Metanephros (tissue), 1 donor: ENCODE data around the gene S100A6. TPM values are rescaled to one million over a fixed set of nuclear protein-coding genes. Genes with fewer than 3 reads are reported as not detected.

Experiments used
- total RNA-seq: library from RNA; depleted of rRNA; stranded (reverse); fragments of >200 nt; gene quantifications from one replicate; pipeline ENCODE4 v1.2.3, GENCODE V29; 2014

S100A6 gene
- 221 TPM for total RNA-seq

DNA sequence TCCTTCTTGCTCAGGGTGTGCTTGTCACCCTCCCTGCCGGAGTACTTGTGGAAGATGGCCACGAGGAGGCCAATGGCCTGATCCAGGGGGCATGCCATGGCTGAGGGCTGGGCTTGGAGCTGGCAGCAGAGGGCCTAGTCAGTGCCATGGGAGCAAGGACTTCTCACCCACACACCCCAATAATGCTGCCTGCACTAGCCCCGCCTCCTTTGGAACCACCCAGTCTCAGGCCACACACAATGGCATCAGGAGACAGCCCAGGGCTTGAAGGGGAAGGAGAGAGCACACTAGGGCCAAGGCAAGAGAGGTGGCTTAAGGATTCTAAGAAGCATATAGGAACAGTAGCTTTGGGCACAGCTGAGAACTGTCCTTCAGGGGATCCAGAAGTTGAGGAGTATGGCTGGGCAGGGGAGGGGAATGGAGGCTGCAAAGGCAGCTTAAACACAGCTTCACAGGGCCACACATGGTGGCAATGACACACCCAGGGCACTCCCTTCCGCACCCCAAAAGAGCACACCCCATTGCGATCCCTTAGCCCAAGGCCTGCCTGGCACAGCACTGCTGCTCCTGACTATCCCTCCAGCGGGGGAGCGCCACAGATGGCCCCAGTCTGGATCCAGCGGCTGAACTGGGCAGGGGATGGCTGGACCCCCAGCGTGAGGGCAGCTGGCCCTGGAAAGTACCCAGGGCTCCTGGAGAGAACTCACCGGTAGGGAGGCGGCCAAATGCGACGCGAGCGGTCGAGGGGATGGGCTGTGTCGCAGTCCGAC is at the start of gene S100A6:
TSS of gene S100A6 (minus strand) at position 750 of the 770 bp plus-strand sequence. CDS start at position 98, 652 bp downstream.

GRCh38 chr1:153565529-153566374 is 30.0 kb upstream of the S100A6 start, which contains the start of gene S100A2:
Gene S100A2 (minus strand): TSS chr1:153565844. CDS start chr1:153563877, 1,967 bp downstream.

DNA sequence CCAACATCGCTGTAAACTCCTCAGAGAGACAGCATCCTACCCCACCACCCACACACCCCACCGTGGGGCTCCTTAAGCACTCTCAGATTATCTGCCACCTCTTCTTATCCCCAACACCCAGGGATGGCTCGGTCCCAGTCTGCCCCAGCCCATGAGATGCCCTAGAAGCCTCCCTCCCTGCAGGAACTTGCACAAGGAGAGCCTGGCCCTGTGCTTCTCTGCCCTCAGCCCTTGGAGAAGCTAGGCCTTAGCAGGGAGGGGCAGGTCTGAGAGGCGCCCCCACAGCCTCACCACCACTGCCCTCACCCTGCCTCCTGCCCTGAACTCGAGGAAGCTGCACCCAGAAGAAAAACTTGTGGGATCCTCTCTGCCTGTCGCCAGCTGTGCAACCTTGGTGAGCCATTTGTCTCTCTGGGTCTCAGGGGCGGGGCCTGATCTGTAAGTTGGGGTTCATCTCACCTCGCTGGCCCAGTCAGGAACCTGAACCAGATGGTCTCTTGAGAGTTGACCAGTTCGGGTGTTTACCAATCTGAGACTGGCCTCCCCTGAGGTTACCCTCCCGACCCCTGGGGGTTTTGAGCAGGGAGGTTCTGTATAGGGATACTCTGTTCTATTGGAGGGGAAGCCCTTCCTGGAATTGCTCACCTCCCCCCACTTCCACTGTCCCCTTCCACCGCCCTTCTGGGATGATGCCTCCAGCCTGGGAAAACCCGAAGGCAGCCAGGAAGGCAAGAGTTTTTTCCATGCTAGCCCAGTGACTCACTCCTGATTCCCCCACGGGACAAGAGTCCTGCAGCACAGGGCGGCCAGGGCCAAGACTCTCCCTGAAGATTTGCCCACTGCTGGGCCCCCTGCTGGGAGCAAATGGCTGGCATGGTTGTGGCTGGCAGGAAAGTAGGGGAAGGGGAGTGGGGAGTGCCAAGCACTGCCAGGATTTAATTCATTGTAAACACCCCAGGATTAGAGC is 13.2 kb upstream of the S100A6 start, which contains the start of gene S100A3:
TSS of gene S100A3 (minus strand) at position 537 of the 967 bp plus-strand sequence. CDS start 773 bp downstream, outside the sequence.

DNA sequence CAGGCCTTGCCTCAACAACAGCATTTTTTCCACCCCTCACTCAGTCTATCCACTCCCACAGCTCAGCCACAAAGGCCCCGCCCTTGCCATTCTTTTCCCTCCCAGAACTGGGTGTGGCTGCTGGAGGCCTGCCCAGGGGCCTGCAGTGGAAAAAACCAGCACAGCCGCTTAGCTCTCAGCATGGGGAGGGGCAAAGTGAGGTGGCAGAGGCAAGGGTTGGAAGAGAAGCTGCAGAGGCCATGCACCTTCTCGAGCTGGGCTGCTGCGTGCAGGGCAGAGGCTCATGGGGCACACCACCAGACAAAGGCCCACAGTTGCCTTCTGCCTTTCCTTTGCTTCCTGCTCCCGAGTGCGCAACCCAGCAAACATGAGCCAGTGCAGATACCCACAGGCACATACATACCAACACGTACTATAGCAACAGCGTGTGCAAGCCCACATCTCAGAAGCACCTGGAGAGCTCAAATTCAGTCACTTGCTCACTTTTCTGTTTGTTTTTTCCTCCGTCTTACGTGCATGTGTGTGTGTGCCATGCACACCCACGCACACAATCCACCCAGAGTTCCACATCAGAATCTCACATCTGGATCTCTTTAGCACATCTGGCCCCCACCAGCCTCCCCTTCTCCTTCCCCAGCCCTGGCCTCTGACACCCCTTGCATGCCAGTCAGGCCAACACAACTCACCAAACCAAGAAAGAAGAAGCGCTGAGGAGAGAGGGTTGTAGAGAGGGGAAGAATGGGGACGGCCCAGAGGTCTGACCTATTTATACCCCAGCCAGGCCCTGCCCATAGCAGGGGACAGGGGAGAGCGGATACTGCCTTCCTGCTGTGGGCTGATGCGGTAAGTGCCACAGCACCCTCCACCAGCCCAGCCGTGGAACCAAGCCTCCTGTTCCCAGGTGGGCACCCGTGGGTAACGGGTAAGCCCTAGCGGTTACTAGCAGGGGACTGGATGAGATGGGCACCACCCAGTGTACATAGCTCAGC is 9.6 kb upstream of the S100A6 start, which contains the start of gene S100A4:
TSS of gene S100A4 (minus strand) at position 740 of the 989 bp plus-strand sequence. CDS start 1,012 bp downstream, outside the sequence.

DNA sequence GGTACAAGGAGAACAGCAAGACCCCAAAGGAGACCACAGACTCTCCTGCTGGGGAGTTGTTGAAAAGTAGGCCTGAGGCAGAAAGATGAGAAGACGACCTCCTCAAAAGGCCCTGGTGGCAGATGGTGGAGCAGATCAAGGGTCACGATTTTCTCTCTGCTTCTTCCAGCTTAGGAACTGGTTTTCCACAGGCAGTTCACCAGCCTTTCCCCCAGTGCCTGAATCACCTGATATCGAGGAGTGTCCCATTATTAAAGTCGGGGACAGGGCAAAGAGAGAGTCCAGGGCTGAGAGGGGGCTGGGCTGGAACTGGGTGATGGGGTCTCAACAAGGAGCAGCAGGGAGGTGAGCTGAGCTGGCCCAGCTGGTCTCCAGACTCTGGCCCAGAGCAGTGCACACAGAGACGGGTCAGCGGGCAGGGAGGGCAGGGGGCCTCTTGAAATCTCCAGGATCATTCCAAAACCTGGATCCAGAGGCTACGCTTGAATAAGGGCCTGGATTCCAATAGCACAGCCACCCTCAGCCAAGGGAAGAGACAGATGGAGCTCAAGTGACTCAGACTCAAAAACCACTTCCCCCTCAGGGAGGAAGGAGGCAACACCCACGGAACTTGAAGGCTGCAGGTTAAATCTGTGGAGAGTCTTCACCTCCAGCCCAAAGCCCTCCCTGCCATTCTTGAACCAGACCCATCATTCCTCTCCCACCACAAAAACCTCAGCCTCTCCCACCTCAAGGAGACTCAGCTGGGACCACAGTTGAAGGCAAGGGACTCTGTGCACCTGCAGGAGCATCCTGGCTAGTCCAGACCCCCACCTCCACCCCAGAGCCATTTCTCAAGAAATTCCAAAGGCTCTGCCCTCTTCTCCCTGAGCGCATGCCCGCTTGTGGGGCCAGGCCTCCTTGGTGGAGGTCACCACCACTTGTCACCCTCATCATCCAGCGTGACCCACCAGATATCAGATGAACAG is 4.9 kb upstream of the S100A6 start, which contains the start of gene S100A5:
TSS of gene S100A5 (minus strand) at position 541 of the 968 bp plus-strand sequence. CDS start 743 bp downstream, outside the sequence.

Other genes with a start within 250 kb of the S100A6 start
- gene PGLYRP3, start 223.0 kb downstream of the S100A6 start, total RNA-seq: not detected
- not detected for gene PGLYRP4, start 187.2 kb downstream of the S100A6 start, total RNA-seq
- gene S100A9, start 178.1 kb downstream of the S100A6 start, total RNA-seq: 258 TPM
- 32.5 TPM for gene S100A12, start 160.4 kb downstream of the S100A6 start, total RNA-seq
- 89.2 TPM for gene S100A8, start 144.9 kb downstream of the S100A6 start, total RNA-seq
- gene S100A7A, start 119.5 kb downstream of the S100A6 start, total RNA-seq: not detected
- gene S100A7, start 75.3 kb downstream of the S100A6 start, total RNA-seq: not detected
- 0.82 TPM for gene S100A5, start 4.9 kb upstream of the S100A6 start, total RNA-seq
- gene S100A4, start 9.8 kb upstream of the S100A6 start, total RNA-seq: 37.4 TPM
- not detected for gene S100A3, start 13.3 kb upstream of the S100A6 start, total RNA-seq
- gene S100A2, start 29.9 kb upstream of the S100A6 start, total RNA-seq: 5.3 TPM
- gene S100A16, start 77.1 kb upstream of the S100A6 start, total RNA-seq: 78.6 TPM
- gene S100A14, start 80.3 kb upstream of the S100A6 start, total RNA-seq: 5.7 TPM
- 71.6 TPM for gene S100A13, start 91.5 kb upstream of the S100A6 start, total RNA-seq
- 5.3 TPM for gene S100A1, start 92.4 kb upstream of the S100A6 start, total RNA-seq
- 81.1 TPM for gene CHTOP, start 98.1 kb upstream of the S100A6 start, total RNA-seq
- 39.3 TPM for gene SNAPIN, start 122.7 kb upstream of the S100A6 start, total RNA-seq
- 133 TPM for gene ILF2, start 135.0 kb upstream of the S100A6 start, total RNA-seq
- gene NPR1, start 142.7 kb upstream of the S100A6 start, total RNA-seq: 61.4 TPM
- 67.8 TPM for gene INTS3, start 192.1 kb upstream of the S100A6 start, total RNA-seq
- gene SLC27A3, start 239.4 kb upstream of the S100A6 start, total RNA-seq: 30.2 TPM